Osteocyte (in vitro differentiated cells): ENCODE measurements around the gene SNTB2. TPM values are rescaled to one million over a fixed set of nuclear protein-coding genes. Genes with fewer than 3 reads are reported as not detected.
A peak's percentile ranks its signal among the peaks of the same experiment; 100 is the strongest.
"Not testable (repeated sequence)": the region's sequence is repeated elsewhere in the genome, so short reads cannot be mapped to it uniquely, and the experiment has no call there.

Source experiments
- DNase-seq: peaks from one replicate; pipeline ENCODE4 v3.0.0; 2021; ENCODE audit warnings: mixed read lengths; ENCODE audit not compliant: unreplicated experiment; ENCODE audit errors: extremely low spot score
- H3K27ac Mint-ChIP-seq: one replicate; pipeline ENCODE4 v1.8.0; 2021; ENCODE audit warnings: mild to moderate bottlenecking, mixed read lengths; ENCODE audit not compliant: unreplicated experiment
- H3K27me3 Mint-ChIP-seq: one replicate; pipeline ENCODE4 v1.8.0; 2021; ENCODE audit warnings: mixed read lengths; ENCODE audit not compliant: unreplicated experiment
- H3K36me3 Mint-ChIP-seq: one replicate; pipeline ENCODE4 v1.8.0; 2021; ENCODE audit warnings: mixed read lengths; ENCODE audit not compliant: unreplicated experiment
- H3K4me1 Mint-ChIP-seq: one replicate; pipeline ENCODE4 v1.8.0; 2021; ENCODE audit warnings: mixed read lengths; ENCODE audit not compliant: unreplicated experiment
- H3K4me3 Mint-ChIP-seq: one replicate; pipeline ENCODE4 v1.8.0; 2021; ENCODE audit warnings: mild to moderate bottlenecking, moderate library complexity, mixed read lengths; ENCODE audit not compliant: unreplicated experiment
- H3K9me3 Mint-ChIP-seq: one replicate; pipeline ENCODE4 v1.8.0; 2021; ENCODE audit warnings: mixed read lengths; ENCODE audit not compliant: unreplicated experiment
- CTCF ChIP-seq: fragments of 200-600 bp; sonication (generic); IDR thresholded peaks from 2 replicates; pipeline ENCODE4 v1.5.0; 2021; ENCODE audit warnings: antibody characterized with exemption, mild to moderate bottlenecking, moderate library complexity
- total RNA-seq: library from RNA; stranded (reverse); gene quantifications from 2 replicates; pipeline ENCODE4 v1.2.1, GENCODE V29; 2021

Gene SNTB2
- total RNA-seq, 1 donor from 2014 or later = 39.6 TPM

- Mint-ChIP-seq H3K27me3 (no peaks in the 10 kb centered on the region), H3K4me1 (peaks cover 20% of the 10 kb centered on the region), H3K9me3 (no peaks in the 10 kb centered on the region), H3K4me3 (no peak overlapping the region), H3K27ac (no peak overlapping the region), H3K36me3 (peaks cover 25% of the 10 kb centered on the region)
- no peak for TF ChIP-seq CTCF
- no peak for DNase-seq
Observed at GRCh38 chr16:69250081-69250480, 63.1 kb downstream of the SNTB2 start.

- no peak for TF ChIP-seq CTCF
- peaks cover 21% of the 10 kb centered on the region for H3K4me1 Mint-ChIP-seq
- no peak overlapping the region for H3K4me3 Mint-ChIP-seq
- H3K36me3 Mint-ChIP-seq = peaks cover 15% of the 10 kb centered on the region
- peak overlapping the region; percentile 50 for H3K27ac Mint-ChIP-seq
- H3K27me3 Mint-ChIP-seq = no peaks in the 10 kb centered on the region
- H3K9me3 Mint-ChIP-seq = no peaks in the 10 kb centered on the region
- DNase-seq = no peak
Observed at GRCh38 chr16:69253870-69254341, 66.9 kb downstream of the SNTB2 start.

GRCh38 chr16:69259428-69259764 is 72.4 kb downstream of the SNTB2 start:
- not testable (repeated sequence) for H3K4me3 Mint-ChIP-seq, DNase-seq, H3K27me3 Mint-ChIP-seq, H3K9me3 Mint-ChIP-seq, H3K27ac Mint-ChIP-seq
- H3K36me3 Mint-ChIP-seq = peaks cover 22% of the 10 kb centered on the region
- H3K4me1 Mint-ChIP-seq = peaks cover 12% of the 10 kb centered on the region

- Mint-ChIP-seq H3K4me3 (no peak overlapping the region), H3K4me1 (peaks cover 11% of the 10 kb centered on the region), H3K27ac (no peak overlapping the region), H3K27me3 (no peaks in the 10 kb centered on the region), H3K36me3 (peaks cover 25% of the 10 kb centered on the region), H3K9me3 (no peaks in the 10 kb centered on the region)
- no peak for DNase-seq
- TF ChIP-seq CTCF = no peak
Observed at GRCh38 chr16:69260019-69260418, 73.1 kb downstream of the SNTB2 start.

GRCh38 chr16:69260506-69260905 is 73.5 kb downstream of the SNTB2 start:
- no peaks in the 10 kb centered on the region for H3K9me3 Mint-ChIP-seq
- peaks cover 25% of the 10 kb centered on the region for H3K36me3 Mint-ChIP-seq
- TF ChIP-seq CTCF = no peak
- peaks cover 11% of the 10 kb centered on the region for H3K4me1 Mint-ChIP-seq
- no peaks in the 10 kb centered on the region for H3K27me3 Mint-ChIP-seq
- no peak overlapping the region for H3K27ac Mint-ChIP-seq
- no peak for DNase-seq
- H3K4me3 Mint-ChIP-seq = no peak overlapping the region
